Dendritic cell treated with granulocyte-macrophage colony-stimulating factor and Interleukin-4, amounts not matched to agents 40 ng/mL and 50 ng/mL, for 4 days (primary cell): ENCODE data around the gene CCDC137.

Experiments
- H3K27ac Mint-ChIP-seq: one replicate; pipeline ENCODE4 v1.8.0; 2022; ENCODE audit warnings: mild to moderate bottlenecking, mixed read lengths
- H3K27me3 Mint-ChIP-seq: one replicate; pipeline ENCODE4 v1.8.0; 2022; ENCODE audit warnings: mild to moderate bottlenecking, mixed read lengths
- H3K36me3 Mint-ChIP-seq: one replicate; pipeline ENCODE4 v1.8.0; 2022; ENCODE audit warnings: low read depth, mixed read lengths
- H3K4me1 Mint-ChIP-seq: one replicate; pipeline ENCODE4 v1.8.0; 2022; ENCODE audit warnings: low read depth, mixed read lengths
- H3K4me3 Mint-ChIP-seq: one replicate; pipeline ENCODE4 v1.8.0; 2022; ENCODE audit warnings: mild to moderate bottlenecking, moderate library complexity, mixed read lengths
- H3K9me3 Mint-ChIP-seq: one replicate; pipeline ENCODE4 v1.8.0; 2022; ENCODE audit warnings: mixed read lengths
- intact Hi-C: fragments of 100-400 bp; cut with micrococcal nuclease; formaldehyde crosslinking; loops from one replicate; pipeline ENCODE4 v1.15.0; 2022

CCDC137 gene

GRCh38 chr17:81715872-81716673, 49.5 kb downstream of the CCDC137 start:
- H3K4me3 Mint-ChIP-seq: no peak overlapping the region
- no peak overlapping the region for H3K27ac Mint-ChIP-seq
- peaks cover 30% of the 10 kb centered on the region for H3K4me1 Mint-ChIP-seq
- H3K9me3 Mint-ChIP-seq: no peaks in the 10 kb centered on the region
- H3K27me3 Mint-ChIP-seq: no peaks in the 10 kb centered on the region
- H3K36me3 Mint-ChIP-seq: no peaks in the 10 kb centered on the region
- intact Hi-C loops: no loop called here

- Mint-ChIP-seq H3K27ac (no peak overlapping the region), H3K4me1 (peaks cover 26% of the 10 kb centered on the region), H3K27me3 (no peaks in the 10 kb centered on the region), H3K4me3 (no peak overlapping the region), H3K9me3 (no peaks in the 10 kb centered on the region), H3K36me3 (no peaks in the 10 kb centered on the region)
- intact Hi-C loops: no loop called here
Observed at GRCh38 chr17:81716674-81716996, 50.1 kb downstream of the CCDC137 start.

- Mint-ChIP-seq H3K4me1 (peaks cover 26% of the 10 kb centered on the region), H3K4me3 (no peak overlapping the region), H3K36me3 (no peaks in the 10 kb centered on the region), H3K9me3 (no peaks in the 10 kb centered on the region), H3K27me3 (peaks cover 3% of the 10 kb centered on the region), H3K27ac (no peak overlapping the region)
- intact Hi-C loops: no loop called here
Observed at GRCh38 chr17:81717049-81717765, 50.7 kb downstream of the CCDC137 start.

DNA sequence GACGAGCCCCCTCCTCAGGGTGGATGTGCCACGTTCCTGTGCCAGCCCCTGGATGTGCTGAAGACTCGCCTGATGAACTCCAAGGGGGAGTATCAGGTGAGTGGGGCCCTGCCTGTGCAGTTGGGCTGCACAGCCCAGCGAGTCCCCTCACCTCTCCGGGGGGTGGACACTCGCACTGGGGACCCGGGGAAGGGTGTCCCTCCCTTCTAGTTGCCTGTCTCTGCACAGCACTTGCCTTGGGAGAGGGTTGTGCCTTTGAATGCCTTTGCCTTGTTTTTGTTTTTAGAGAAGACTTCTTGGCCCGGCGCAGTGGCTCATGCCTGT, 51.2 kb downstream of the CCDC137 start:
- Mint-ChIP-seq H3K27me3 (peaks cover 5% of the 10 kb centered on the region), H3K36me3 (no peaks in the 10 kb centered on the region), H3K4me1 (peaks cover 24% of the 10 kb centered on the region), H3K27ac (no peak overlapping the region), H3K4me3 (no peak overlapping the region), H3K9me3 (no peaks in the 10 kb centered on the region)
- intact Hi-C loops: no loop called here

DNA sequence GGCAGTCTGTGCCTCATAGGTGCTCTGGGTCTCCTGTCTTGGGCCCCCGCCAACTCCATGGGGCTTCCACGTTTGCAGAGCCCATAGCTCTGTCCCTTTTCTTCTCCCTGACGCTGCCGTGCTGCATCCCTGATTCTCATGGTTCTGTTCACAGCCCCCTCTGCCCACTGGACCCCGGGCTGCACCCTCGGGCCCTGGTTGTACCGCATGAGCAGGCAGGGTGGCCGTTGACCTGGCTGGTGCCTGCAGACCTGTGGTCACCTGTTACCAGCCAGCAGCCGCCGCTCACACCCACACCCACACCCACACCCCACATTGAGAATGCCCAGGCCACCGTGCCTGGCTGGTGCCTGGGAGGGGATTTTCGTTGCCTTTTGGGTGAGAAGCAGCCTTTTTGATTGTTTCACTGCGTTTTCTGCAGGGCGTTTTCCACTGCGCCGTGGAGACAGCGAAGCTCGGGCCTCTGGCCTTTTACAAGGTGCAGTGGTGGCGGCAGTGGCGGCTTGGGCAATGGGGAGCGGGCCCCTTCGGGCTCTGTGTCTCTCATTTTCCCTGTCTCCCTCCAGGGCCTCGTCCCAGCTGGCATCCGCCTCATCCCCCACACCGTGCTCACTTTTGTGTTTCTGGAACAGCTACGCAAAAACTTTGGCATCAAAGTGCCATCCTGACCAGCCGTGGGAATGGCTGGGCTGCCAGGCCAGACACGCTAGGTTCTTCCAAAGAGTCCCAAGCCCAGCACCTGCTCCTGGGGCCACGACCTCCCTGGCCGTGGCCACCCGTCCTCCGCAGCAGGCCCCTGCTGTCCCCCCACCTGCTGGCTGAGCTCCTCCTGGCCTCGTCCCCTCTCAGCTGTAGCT, 53.1 kb downstream of the CCDC137 start:
- Mint-ChIP-seq H3K9me3 (no peaks in the 10 kb centered on the region), H3K36me3 (no peaks in the 10 kb centered on the region), H3K27me3 (peaks cover 23% of the 10 kb centered on the region), H3K4me3 (no peak overlapping the region), H3K4me1 (peaks cover 13% of the 10 kb centered on the region), H3K27ac (no peak overlapping the region)
- intact Hi-C loops: no loop called here

DNA sequence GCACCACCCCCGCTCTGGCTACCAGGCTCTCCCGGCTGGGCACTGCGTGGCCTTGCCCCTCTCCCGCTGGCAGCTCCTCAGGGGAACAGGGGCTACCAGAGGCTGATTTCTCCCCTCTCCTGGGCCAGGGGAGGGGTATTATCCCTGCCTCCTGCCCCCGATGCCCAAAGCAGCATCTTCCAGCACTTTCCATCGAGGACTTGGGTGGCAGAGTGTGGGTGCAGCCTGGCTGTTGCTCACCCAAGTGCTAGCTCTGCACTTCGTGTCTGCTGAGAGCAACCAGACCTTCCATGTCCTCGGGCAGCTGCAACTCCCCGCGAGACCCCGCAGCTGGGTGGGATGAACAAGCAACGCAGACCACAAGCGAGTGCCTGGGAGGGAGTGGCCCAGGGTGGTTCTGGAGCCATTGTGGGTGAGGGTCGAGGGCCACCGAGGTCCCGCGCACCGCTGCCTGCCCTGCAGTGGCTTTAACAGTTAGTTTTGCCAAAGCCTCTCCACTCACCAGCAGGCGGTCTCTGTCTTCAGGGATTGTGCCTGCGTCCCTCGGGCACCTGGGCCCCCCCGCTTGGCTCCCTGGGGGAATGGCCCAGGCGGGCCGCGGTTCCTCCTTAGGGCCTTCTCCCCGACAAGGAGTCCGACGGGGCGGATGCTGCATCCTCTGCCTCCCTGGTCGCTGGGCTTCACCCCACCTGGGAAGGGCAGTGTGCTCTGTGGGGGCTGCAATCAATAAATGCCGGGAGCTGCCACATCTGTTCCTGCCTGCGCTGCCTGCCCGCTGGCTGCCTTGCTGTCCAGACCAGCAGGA, 53.9 kb downstream of the CCDC137 start:
- no peak overlapping the region for H3K4me3 Mint-ChIP-seq
- intact Hi-C loops: no loop called here
- H3K4me1 Mint-ChIP-seq: peaks cover 13% of the 10 kb centered on the region
- H3K27ac Mint-ChIP-seq: no peak overlapping the region
- no peaks in the 10 kb centered on the region for H3K36me3 Mint-ChIP-seq
- H3K9me3 Mint-ChIP-seq: no peaks in the 10 kb centered on the region
- peaks cover 25% of the 10 kb centered on the region for H3K27me3 Mint-ChIP-seq

GRCh38 chr17:81722184-81723120, 55.9 kb downstream of the CCDC137 start:
- intact Hi-C loops: no loop called here
- no peaks in the 10 kb centered on the region for H3K9me3 Mint-ChIP-seq
- peaks cover 28% of the 10 kb centered on the region for H3K27me3 Mint-ChIP-seq
- H3K36me3 Mint-ChIP-seq: no peaks in the 10 kb centered on the region
- H3K27ac Mint-ChIP-seq: no peak overlapping the region
- no peak overlapping the region for H3K4me3 Mint-ChIP-seq
- peaks cover 13% of the 10 kb centered on the region for H3K4me1 Mint-ChIP-seq
